A673 (cell line): ENCODE data around the gene KCNK2.

ENCODE experiments used
- EZH2 ChIP-seq: fragments of 200-600 bp; sonication (generic); IDR thresholded peaks from 2 replicates; pipeline ENCODE4 v1.6.1; 2017; ENCODE audit warnings: borderline replicate concordance, low read depth, mild to moderate bottlenecking, mixed read lengths, antibody characterized with exemption, low read length; ENCODE audit not compliant: poor library complexity, severe bottlenecking
- TF ChIP-seq, protein P1 (sequence below): fragments of 300-800, 200-600 bp; sonication (generic); conservative IDR thresholded peaks from 2 replicates; pipeline ENCODE4 v1.5.1; 2017; ENCODE audit warnings: low read depth, mild to moderate bottlenecking, antibody characterized with exemption, low read length, moderate library complexity, mixed read lengths

DNA sequence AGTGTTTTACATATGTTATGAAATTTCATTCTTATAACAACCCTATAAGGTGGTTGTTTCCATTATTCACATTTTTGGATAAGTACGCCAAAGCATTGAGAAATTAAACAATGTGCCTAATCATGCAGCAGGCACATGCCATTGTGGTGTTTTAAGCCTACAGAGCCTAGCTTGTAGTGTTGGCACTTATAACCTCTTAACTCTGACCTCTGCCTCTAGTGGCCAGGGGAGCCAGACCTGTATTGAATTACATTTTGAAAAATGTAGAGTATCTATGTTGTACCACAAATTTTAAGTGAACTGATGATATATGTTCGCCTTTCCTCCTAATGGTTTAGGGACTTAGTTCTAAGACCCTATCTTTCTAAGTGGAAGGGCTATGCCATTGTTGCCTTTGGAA, 61.0 kb downstream of the KCNK2 start:
- TF ChIP-seq EZH2, result no peak
- TF ChIP-seq, protein P1, sequence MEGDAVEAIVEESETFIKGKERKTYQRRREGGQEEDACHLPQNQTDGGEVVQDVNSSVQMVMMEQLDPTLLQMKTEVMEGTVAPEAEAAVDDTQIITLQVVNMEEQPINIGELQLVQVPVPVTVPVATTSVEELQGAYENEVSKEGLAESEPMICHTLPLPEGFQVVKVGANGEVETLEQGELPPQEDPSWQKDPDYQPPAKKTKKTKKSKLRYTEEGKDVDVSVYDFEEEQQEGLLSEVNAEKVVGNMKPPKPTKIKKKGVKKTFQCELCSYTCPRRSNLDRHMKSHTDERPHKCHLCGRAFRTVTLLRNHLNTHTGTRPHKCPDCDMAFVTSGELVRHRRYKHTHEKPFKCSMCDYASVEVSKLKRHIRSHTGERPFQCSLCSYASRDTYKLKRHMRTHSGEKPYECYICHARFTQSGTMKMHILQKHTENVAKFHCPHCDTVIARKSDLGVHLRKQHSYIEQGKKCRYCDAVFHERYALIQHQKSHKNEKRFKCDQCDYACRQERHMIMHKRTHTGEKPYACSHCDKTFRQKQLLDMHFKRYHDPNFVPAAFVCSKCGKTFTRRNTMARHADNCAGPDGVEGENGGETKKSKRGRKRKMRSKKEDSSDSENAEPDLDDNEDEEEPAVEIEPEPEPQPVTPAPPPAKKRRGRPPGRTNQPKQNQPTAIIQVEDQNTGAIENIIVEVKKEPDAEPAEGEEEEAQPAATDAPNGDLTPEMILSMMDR, result no peak
